Bone marrow (tissue), 2 donors: ENCODE results near the gene MANBA.
"Not testable (repeated sequence)": the region's sequence is repeated elsewhere in the genome, so short reads cannot be mapped to it uniquely, and the experiment has no call there.

Experiments used
- DNase-seq, 2 donors: peaks; one replicate each; lab custom pipeline; 2025; lab: John Stamatoyannopoulos, UW

The MANBA gene

DNA sequence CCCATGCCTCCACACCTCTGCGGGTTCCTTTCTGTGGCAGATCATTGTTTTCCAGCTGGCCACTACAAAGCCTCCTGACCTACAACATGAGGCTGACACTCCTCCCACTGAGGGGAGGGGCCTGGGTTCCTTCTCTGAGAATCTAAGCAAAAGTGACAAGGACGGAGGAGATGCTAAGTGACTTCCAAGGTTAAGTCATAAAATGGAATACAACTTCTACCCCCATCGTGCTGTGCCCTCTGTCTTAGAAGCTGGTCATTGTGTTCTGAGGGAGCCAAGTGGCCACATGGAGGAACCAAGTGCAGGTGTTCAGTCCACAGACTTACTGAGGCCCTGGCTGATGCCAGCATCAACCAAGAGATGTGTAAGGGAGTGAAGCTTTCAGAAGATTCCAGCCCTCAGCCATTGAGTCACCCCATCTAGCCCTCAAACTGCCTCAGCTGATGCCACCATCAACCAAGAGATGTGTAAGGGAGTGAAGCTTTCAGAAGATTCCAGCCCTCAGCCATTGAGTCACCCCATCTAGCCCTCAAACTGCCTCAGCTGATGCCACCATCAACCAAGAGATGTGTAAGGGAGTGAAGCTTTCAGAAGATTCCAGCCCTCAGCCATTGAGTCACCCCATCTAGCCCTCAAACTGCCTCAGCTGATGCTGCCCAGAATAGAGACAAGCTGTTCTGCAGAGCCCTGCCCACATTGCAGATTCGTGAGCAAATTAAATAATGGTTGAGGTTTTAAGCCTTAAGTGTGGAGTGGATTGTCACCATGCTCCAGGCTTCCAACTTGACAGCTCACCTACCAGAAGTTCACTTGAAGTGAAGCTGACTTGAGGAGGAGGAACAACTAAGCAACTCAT is 140.8 kb downstream of the MANBA start:
- not testable (repeated sequence) for DNase-seq

- DNase-seq: not testable (repeated sequence)
Observed at GRCh38 chr4:102619021-102619420, 141.7 kb downstream of the MANBA start.

GRCh38 chr4:102616636-102617035 is 144.1 kb downstream of the MANBA start:
- DNase-seq: no peak

DNA sequence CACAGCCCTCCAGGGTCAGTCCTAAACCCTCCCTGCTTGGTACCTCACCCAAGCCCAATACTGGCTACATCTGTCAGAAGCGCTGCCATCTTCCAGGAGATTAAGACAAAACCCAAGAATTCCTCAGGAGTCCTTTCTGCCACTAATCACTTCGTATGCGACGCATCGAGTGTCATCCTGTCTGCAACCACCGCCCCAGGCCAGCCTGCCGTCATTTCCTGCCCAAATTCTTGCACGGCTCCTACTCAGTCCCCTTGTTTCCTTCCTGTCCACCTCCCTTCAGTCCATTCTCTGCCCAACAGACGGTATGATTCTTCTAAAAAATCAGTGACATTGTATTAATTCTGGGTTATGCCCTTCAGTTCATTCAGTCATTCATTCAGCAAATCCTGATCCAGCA is 146.0 kb downstream of the MANBA start:
- no peak for DNase-seq

DNA sequence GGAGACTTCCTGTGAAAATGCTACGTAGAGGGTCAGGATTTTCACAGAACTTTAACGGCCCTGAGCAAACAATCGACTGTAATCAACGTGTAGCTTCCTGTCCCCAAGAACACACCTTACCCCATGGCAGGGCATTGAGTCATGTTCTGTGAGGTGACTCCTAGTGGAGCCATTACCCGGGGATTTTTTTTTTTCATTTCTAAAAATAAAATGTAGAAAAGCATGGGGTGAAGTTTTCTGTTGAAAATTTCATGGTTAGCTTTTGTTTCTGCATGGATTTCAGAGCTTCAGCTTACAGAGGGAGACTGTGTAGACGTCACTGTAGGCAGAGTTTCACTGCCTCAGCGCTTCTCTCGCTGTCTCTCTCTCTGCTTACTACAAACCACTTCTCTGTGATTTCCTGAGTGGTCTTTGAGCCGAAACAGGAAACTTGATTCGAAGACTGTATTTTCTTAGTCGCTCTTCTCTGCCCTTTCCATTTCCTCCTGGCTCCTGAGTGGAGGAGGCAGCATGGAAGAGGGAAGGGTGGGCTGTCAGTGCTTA is 147.9 kb downstream of the MANBA start:
- peak in 1 of 2 donors; percentile 18 for DNase-seq

DNA sequence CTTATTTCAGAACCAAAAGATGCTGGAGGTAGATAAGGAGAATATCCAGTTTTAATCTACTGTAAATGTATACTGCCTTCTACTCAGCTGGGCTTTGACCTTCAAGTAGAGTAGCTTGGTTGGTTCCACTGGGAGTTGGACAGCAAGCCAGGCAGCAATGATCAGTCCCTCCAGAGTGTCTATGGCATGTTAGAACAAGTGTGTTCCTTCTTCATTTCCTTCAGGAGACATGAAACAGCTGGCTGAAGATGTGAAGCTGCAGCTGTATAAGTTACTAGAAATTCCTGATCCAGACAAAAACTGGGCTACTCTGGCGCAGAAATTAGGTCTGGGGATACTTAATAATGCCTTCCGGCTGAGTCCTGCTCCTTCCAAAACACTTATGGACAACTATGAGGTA is 148.6 kb downstream of the MANBA start:
- no peak for DNase-seq

DNA sequence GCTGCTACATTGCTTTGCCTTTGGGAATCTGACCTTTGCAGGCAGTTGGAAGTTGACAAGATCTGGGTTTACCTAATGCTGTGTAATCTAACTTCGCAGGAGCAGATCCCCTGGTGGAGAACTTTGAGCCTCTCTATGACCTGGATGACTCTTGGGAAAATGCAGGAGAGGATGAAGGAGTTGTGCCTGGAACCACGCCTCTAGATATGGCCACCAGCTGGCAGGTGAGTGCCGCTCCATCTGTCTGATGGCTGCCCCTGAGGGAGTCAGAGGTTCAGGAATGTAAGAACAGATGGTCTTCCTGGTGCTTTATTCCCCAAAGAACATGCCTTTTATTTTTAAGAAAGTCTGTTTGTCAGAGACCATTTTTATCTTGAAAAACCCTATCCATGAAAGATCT is 150.3 kb downstream of the MANBA start:
- DNase-seq: no peak

DNA sequence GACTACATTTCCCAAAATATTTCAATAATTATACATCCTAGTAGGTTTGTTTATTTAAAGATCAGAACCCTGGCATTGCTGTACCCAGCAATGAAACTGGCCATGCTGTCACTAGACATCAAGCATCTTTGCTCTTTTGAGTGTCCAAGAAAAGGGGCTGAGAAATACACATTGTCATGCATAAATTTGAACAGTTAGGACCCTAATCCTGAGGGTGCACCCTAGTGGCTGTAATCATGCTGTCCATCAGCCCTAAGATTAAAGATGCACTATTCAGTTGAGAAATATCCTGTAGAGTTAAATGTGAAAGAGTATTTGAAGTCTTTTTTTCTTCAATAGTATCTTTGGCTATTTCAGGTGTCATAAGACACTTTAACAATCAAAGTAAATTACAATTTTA is 150.8 kb downstream of the MANBA start:
- DNase-seq: no peak

DNA sequence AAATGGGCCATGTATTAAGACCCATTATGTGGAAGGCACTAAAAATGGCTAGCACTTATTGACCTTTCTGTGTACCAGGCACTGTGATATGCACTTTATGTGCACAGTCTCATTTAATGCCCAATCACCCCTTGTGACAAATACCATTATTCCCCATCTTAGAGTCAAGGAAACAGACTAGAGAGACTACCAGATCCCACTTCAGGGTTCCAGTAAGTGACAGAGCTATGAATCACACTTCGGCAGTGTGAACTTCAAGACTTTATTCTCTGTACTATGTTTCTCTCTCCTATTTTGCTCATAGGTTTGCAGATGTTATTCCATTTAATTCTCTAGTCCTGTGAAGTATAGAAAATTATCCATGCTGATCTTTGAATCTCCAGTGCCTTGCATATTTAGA is 152.6 kb downstream of the MANBA start:
- no peak for DNase-seq

DNA sequence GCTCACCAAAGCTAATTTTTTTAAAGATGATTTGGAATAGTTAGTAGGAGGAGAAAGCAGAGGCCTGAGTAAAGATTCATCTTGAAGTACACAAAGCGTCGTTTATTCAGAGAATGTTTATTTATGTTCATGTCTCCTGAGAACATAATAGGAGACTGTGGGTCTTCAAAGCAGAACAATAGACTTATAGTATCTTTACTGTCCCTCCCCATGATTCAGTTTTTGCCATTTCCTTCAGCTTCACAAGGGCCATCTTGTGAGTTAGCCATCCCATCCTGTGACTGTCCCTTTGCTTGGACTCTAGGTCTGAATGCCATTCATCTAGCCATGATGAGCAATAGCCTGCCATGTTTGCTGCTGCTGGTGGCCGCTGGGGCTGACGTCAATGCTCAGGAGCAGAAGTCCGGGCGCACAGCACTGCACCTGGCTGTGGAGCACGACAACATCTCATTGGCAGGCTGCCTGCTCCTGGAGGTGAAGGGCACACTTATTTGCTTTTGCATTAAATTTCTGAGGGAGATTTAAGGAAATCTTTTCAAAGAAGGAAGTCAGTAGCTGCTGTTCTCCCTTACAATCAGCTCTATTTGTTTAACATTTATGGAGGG is 153.8 kb downstream of the MANBA start:
- DNase-seq: no peak

- no peak for DNase-seq
Observed at GRCh38 chr4:102606261-102606660, 154.5 kb downstream of the MANBA start.

- DNase-seq: no peak
Observed at GRCh38 chr4:102604222-102604940, 156.4 kb downstream of the MANBA start.

DNA sequence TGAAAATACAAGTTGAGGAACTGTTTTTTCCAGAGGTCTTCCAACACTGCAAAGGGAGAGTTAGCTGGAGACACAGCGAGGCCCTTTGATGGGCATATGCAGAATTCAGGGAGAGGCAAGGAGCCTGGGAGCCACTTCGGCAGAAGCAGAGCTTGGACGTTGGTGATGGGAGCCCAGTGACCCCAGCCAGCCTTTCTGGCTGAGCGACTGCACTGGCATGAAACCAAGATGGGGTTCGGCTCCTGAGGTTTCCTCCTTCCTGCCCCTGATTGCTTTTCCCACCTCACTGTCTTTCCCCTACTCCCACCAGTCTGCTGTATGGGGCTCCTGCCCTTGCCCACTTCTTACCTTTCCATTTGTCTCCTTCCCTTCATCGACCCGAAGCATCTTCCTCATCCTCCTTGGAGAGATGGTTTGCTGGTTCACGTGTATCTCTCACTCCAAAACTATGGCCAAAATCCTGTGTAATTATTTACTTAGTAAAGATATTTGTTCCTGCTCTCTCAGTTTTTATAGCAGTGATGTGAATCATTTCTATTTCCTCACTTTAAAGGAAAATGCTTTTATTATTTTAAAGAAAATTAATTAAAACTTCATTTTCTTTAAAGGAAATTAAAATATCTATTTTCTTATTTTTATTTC is 159.1 kb downstream of the MANBA start:
- no peak for DNase-seq

DNA sequence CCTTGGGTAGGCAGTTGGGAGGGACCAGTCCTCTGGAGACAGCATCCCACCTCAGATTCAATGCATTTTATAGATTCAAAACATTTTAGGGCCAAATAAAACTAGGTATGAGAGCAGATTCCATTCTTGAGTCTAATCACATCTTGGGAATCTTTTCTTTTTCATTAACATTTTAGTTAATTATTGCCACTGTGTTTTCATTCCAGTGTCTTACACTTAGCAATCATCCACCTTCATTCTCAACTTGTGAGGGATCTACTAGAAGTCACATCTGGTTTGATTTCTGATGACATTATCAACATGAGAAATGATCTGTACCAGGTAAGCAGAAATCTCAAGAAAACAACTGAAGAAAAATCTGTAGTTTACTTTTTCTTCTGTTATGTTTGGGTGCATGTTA is 160.1 kb downstream of the MANBA start:
- DNase-seq: no peak

DNA sequence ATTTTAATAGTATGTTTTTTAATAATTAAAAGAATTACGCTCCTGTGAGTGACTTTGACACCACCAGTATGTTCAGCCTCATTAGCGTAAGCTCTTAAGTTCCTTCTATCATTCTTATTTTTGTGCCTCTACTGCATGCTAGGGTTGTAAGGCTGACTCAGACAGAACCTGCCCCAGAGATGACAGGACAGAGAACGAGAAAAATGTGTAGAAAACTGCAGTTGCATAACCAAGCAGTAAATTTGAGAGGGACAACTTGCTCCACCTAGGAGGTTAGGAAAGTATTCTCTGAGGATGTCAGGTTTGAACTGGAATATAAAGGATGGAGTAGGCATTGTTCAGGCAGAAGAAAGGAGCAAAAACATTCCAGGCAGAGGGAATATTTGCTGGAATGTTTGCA is 160.9 kb downstream of the MANBA start:
- DNase-seq: no peak

- no peak for DNase-seq
Observed at GRCh38 chr4:102599455-102599854, 161.3 kb downstream of the MANBA start.

DNA sequence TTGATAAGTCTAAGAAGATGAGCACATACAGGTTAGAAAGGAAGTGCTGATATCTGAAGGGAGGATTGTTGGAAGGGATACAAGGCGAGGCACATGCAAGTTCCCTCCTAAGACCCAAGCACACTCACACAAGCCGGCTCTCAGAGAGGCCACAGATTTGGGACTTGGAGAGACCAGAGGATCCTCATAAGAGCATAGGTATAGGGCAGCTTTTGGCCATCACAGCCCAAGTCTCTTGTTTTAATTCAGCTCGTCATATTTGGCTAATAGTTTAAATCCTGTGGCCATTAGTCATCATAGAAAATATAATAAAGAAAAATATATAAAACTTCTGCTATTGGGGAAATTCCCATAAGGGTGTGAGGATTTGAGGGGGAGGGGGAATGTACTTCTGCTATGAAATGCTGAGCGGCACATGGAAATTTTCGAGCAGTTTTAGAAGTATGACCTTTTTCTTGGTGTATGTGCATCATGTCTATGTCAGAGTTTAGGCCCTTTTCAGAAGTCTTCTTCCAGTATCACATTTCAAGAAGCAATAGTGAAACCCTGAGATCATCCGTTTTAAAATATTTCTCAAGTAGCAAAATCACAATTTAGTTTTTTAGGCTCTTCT is 161.9 kb downstream of the MANBA start:
- DNase-seq: no peak

DNA sequence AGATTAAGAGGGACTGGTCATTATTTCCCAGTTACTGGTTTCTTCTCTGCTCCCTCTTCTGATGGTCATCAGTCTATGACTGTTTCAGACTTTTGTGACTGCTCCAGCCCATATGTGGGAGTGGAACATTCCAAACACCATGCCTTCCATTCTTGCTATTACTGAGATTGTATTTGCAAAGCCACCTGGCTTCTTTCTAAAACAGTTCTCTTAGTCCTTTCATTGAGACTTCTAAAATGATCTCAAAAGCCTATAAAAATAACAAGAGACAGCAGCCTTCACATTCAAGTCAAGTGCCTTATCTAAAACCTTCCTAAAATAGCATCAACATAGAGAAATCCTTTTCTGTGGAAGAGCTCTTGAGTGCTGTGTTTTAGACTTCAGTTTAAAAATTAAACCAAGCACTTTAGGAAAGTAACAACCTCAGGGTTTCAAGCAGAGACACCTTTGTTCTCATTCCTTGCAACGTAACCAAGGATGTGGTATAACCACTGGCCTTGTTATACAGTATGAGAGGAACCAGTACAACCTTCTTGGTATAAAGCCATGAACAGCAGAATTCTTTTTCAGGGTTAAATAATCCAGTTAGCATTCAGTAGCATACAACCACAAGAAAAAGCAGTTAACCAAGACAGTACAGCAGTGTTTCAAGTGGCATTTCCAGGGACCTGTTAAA is 162.5 kb downstream of the MANBA start:
- DNase-seq: no peak

DNA sequence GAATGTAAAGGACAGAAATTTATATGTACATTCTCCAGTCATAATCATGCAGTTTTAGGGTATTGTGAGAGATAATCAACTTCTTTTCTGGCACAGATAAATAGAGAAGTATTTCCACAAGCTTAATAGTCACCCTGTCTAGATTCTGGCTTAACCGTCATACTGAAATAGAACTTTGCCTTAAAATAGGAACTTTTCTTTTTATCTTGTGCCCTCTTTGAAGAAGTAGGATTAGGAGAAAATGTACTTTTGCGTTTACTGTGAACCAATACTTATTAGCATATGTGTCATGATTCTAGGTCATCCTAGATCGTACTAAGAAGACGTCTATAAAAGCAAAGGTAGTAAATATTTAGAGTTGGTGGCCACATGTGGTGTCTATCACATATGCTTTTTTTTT is 164.2 kb downstream of the MANBA start:
- no peak for DNase-seq

DNA sequence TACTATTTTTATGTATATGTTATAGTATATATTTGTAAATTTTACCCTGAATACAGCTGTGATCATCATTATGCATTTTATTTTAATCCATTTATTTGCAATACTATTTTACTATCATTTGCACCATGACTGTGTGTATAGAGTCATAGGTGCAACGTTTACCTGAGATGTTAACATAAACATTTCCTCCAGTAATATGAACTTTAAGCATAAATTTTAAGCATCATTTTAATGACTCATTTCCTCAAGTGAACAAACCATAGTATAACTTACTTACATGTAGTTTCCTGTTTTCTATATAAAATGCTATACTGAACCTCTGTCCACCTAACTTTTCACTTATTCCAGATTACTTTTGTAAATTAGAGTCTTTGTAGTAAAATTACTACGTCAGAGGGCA is 166.8 kb downstream of the MANBA start:
- no peak for DNase-seq

GRCh38 chr4:102593147-102593546 is 167.6 kb downstream of the MANBA start:
- no peak for DNase-seq
